Inferior parietal cortex (tissue), 1 donor: ENCODE data around the gene FUT1.
"Not testable (repeated sequence)": the region's sequence is repeated elsewhere in the genome, so short reads cannot be mapped to it uniquely, and the experiment has no call there.

Source experiments
- DNase-seq: peaks from one replicate; pipeline ENCODE4 v3.0.0-alpha.2; 2016; ENCODE audit errors: extremely low spot score

Gene FUT1

DNA sequence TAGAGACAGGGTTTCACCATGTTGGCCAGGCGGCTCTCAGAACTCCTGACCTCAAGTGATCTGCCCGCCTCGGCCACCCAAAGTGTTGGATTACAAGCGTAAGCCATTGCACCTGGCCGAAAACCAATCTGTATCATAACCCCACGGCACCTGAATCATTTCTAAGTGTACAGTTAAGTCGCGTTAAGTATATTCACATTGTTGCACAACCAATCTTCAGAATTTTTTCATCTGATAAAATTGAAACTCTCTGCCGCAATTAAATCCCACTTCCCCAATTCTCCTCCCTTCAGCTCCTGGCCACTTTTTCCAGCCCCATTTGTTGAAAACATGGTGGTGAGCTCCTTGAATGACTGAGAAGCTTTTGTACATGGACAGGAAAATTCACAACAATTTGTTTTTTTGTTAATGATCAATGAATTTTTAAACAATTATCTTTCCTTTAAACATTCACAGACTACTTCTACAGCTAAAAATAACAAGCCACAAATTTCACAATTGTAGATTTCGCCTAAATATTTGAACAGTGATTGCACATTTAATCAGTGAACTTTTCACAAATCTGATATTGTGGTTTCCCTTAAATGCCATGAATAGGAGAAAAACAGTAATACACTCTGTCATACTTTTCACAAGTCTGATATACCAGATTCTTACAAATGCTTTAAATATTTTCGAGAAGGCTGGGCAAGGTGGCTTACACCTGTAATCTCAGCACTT lies 16.7 kb upstream of the FUT1 start:
- no peak for DNase-seq

DNA sequence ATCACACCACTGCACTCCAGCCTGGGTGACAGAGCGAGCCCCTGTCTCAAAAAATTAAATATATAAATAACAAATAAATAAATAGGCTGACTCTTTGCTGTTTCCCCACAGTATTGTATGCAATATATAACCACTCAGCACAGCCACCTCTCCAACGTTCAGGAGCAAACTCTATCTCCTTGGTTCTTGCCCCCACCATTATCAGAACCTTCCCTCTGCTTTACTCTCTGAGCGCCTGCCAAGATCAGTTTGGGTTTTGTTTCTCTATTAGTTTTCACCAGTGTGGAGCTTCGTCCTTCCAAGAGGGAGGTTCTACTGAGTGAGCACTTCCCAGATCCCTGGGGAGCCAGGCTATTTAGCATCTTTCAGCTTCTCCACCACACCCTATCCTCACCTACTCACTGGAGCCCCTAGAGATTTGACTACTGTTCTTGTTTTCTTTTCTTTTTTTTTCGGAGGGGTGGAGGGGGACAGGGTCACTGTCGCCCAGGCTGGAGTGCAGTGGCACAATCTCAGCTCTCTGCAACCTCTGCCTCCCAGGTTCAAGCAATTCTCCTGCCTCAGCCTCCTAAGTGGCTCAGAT lies 15.8 kb upstream of the FUT1 start:
- not testable (repeated sequence) for DNase-seq

DNA sequence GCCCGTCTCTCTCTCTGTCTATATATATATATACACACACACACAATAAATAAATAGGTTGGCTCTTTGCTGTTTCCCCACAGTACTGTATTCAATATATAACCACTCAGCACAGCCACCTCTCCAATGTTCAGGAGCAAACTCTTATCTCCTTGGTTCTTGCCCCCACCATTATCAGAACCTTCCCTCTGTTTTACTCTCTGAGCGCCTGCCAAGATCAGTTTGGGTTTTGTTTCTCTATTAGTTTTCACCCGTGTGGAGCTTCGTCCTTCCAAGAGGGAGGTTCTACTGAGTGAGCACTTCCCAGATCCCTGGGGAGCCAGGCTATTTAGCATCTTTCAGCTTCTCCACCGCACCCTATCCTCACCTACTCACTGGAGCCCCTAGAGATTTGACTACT lies 13.4 kb upstream of the FUT1 start:
- not testable (repeated sequence) for DNase-seq

GRCh38 chr19:48760504-48761205 lies 8.2 kb upstream of the FUT1 start:
- no peak for DNase-seq

DNA sequence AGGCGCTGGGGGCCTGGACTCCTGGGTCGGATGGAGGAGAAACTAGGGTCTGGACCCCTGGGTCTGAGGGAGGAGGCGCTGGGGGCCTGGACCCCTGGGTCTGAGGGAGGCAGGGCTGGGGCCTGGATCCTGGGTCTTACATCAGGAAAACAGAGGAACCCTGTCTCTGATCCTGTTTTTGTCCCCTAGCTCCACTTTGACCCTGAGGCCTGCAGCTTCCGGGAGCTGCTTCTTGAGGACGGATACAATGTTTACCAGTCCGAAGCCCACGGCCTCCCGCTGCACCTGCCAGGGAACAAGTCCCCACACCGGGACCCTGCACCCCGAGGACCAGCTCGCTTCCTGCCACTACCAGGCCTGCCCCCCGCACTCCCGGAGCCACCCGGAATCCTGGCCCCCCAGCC lies 5.3 kb upstream of the FUT1 start:
- no peak for DNase-seq

DNA sequence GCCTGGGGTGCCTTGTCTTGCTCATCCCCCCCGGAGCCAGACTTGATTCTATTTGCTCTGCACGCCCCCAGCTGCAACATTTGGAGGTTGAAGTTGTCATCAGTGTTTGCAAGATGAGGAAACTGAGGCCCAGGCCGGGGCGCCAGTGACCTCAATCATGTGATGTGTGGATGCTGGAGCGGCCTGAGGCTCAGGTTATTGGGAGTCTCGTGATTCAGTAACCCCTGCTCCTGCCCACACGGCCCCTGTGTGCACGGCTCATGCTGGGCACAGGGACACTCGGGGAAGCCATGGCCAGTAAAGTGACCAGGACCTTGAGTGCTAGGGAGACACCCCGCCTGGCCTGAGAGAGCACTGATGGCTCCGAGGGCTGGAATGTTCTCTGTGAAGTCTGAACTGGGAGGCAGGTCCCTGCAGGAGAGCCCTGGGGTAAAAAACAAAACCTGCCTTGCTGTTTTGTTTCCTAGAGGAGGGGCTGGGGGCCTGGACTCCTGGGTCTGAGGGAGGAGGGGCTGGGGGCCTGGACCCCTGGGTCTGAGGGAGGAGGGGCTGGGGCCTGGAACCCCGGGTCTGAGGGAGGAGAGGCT lies 4.7 kb upstream of the FUT1 start:
- DNase-seq = no peak

DNA sequence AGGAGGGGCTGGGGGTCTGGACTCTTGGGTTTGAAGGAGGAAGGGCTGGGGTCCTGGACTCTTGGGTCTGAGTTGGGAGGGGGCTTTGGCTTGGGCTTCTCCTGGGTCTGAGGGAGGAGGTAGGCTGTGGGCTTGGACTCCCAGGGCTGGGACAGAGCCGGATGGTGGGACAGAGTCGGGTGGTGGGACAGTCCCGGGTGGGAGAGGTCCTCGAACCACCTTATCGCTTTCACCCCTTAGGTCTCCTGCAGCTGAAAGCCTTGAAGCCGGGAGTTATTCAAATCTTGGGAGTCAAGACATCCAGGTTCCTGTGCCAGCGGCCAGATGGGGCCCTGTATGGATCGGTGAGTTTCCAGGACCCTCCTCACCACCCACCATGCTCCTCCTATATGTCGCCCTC lies 4.2 kb upstream of the FUT1 start:
- no peak for DNase-seq

DNA sequence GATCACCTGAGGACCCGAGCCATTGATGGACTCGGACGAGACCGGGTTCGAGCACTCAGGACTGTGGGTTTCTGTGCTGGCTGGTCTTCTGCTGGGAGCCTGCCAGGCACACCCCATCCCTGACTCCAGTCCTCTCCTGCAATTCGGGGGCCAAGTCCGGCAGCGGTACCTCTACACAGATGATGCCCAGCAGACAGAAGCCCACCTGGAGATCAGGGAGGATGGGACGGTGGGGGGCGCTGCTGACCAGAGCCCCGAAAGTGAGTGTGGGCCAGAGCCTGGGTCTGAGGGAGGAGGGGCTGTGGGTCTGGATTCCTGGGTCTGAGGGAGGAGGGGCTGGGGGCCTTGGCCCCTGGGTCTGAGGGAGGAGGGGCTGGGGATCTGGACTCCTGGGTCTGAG lies 3.8 kb upstream of the FUT1 start:
- no peak for DNase-seq

- DNase-seq = no peak
Observed at GRCh38 chr19:48755787-48756186, 3.3 kb upstream of the FUT1 start.

DNA sequence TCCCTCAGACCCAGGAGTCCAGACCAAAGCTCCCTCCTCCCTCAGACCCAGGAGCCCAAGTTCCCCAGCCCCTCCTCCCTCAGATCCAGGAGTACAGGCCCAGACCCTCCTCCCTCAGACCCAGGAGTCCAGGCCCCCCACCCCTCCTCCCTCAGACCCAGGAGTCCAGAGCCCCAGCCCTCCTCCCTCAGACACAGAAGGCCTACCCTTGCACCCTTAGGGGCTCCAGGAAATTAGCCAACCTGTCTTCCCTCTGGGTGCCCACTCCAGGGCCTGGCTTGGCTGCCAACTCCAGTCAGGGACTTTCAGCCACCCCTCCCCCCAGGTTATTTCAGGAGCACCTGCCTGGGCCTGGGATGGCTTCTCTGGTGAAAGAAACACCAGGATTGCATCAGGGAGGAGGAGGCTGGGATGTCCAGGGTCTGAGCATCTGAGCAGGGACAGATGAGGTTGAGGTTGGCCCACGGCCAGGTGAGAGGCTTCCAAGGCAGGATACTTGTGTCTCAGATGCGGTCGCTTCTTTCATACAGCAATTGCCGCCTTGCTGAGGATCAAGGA lies 2.7 kb upstream of the FUT1 start, which contains the start of gene FGF21:
Gene FGF21, plus strand, starts transcription at position 441 of the 558 bp plus-strand sequence. CDS start 713 bp downstream, outside the sequence.
- no peak for DNase-seq

- DNase-seq = no peak
Observed at GRCh38 chr19:48751845-48752495, 471 bp downstream of the FUT1 start.

DNA sequence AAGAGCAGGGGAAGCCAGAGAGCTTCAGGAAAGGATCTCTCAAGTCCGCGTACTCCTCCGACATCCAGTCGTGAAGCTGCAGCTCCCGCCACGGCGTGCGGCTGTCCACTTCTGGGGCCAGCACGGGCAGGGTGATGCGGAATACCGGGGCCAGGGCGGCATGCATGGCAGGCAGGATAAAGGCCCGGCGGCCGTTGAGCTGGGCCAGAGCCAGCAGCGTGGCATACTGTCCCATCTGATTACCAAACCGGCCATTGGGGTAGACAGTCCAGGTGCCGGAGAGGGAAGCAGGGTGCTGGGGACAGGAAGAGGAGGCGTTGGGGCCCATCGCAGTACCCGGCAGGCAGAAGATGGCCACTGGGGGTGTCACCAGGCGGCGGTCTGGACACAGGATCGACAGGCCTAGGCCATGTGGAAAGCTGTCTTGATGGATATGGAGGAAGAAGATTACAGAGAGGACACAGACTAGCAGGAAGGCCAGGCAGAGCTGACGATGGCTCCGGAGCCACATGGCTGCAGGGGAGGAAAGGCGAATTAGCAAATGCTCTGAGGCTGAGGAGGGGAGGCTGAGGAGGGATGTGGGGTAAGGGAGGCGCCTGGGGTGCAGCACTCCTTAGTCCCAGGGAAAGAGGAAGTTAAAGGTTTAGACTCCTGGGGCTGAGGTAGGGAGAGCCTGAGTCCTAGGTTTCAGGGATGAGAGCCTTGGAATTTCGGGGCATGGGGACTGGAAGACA lies 1.5 kb downstream of the FUT1 start:
- no peak for DNase-seq

- DNase-seq = no peak
Observed at GRCh38 chr19:48750351-48750750, 2.1 kb downstream of the FUT1 start.

- DNase-seq = no peak
Observed at GRCh38 chr19:48749571-48750198, 2.8 kb downstream of the FUT1 start.

DNA sequence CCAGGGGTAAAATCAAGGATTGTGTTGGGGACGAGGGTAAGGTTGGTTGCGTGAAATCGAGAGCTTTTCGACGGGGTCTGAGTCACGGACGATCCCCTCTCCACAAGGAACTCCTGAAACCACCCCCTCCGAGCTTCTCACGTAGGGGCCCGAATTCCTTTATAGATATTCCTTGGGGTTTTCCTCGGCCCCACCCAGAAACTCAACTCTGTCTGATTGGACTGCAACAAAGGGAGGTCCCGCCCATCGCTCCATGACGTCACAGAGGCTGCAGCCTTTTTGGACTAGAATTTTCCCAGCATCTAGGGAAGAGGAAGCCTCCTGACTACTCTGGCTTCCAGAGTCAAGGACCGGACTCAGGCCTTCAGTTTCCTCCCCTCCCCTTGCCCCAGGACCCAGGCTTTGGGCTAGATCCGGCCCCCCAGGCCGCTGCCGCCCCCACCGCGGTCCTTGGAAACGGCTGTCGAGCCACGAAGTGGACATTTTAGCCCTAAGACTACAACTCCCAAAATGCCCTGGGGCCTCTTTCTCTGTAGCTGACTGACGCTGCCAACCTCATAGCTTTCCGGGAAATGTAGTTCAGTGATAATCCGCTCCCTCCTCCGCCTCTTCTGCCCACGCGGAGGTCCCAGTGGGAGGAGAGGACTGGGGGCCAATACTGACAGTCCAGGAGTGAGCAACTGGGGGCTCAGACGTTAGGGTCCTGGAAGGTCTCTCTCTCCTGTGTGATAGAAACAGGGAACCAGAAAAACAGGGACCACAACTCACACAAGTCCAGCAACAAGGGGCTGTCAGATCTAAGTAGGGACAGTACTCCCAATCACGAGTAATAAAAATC lies 5.5 kb downstream of the FUT1 start, which contains the start of gene IZUMO1:
Gene IZUMO1, minus strand, starts transcription at position 172 of the 838 bp plus-strand sequence. CDS start 1,050 bp downstream, outside the sequence.
- DNase-seq = peak; percentile 90

- DNase-seq = no peak
Observed at GRCh38 chr19:48746110-48746509, 6.3 kb downstream of the FUT1 start.

GRCh38 chr19:48745208-48745995 lies 7.0 kb downstream of the FUT1 start:
- DNase-seq = peak; percentile 84

DNA sequence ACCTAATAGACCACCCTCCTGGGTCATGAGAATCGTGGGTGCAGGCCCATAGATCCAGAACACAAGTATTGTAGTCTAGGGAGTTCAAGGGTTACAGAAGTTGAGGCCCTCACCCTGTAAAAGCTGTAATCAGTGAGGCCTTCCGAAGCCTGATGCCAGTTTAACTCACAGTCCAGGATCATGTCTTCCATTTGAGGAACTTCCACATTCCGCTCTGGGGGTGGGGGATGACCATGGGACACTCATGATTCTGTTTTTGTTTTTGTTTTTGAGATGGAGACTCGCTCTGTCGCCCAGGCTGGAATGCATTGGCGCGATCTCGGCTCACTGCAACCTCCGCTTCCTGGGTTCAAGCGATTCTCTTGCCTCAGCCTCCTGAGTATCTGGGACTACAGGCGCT lies 10.3 kb downstream of the FUT1 start:
- DNase-seq = no peak
